Testis (tissue), 3 donors: ENCODE data around the gene SP140. TPM values are rescaled to one million over a fixed set of nuclear protein-coding genes. Genes with fewer than 3 reads are reported as not detected.
"Not testable (repeated sequence)": the region's sequence is repeated elsewhere in the genome, so short reads cannot be mapped to it uniquely, and the experiment has no call there.

Source experiments
- DNase-seq: peaks from one replicate; pipeline ENCODE4 v3.0.0-alpha.2; 2019
- H3K27ac ChIP-seq, 2 donors: fragments of 200-600 bp; sonication (generic); one replicate each; pipeline ENCODE4 v1.5.1; 2019
- H3K27me3 ChIP-seq: fragments of 200-600 bp; sonication (generic); one replicate; pipeline ENCODE4 v1.5.1; 2019
- H3K36me3 ChIP-seq: fragments of 200-600 bp; sonication (generic); one replicate; pipeline ENCODE4 v1.5.1; 2017; ENCODE audit warnings: low read depth; ENCODE audit errors: missing control alignments
- H3K4me1 ChIP-seq: fragments of 200-600 bp; sonication (generic); one replicate; pipeline ENCODE4 v1.5.1; 2019
- H3K4me3 ChIP-seq, 2 donors: fragments of 200-600 bp; sonication (generic); one replicate each; pipeline ENCODE4 v1.5.1; 2017 to 2019
- H3K9me3 ChIP-seq: fragments of 200-600 bp; sonication (generic); one replicate; pipeline ENCODE4 v1.5.1; 2017
- POLR2A ChIP-seq: fragments of 450-650 bp; IDR thresholded peaks from one replicate; pipeline ENCODE4 v1.6.1; 2017; ENCODE audit warnings: antibody characterized with exemption, mild to moderate bottlenecking, moderate library complexity
- WGBS, 2 donors: methylation state at CpG; one replicate each; pipeline ENCODE4 v1.1.5; 2018; 5-methylcytosine and 5-hydroxymethylcytosine counted together
- intact Hi-C: fragments of 100-400 bp; cut with DNase I; formaldehyde crosslinking; loops from one replicate; pipeline ENCODE4 v1.15.1; 2023; ENCODE audit warnings: low total_unique reads
- polyA plus RNA-seq: library from polyadenylated mRNA; stranded (reverse); fragments of 350-450 nt; fragmentation: Illumina TruSeq; extraction: RNeasy Lipid Tissue Mini Kit (QIAGEN cat#74804); gene quantifications from one replicate; pipeline ENCODE4 v1.2.3, GENCODE V29; 2014; ENCODE audit warnings: low read depth, low replicate concordance; ENCODE audit not compliant: insufficient read depth
- total RNA-seq, 2 donors: library from RNA; depleted of rRNA; stranded (reverse); fragments of >200 nt; gene quantifications; one replicate each; pipeline ENCODE4 v1.2.3, GENCODE V29; 2016
- TF ChIP-seq, protein P1 (sequence below), 3 experiments: fragments of 450-650 bp in 2 of 3; fragments of 200-600 bp in 1 of 3; sonication (generic) in 1 of 3; IDR thresholded peaks; one replicate each; pipeline ENCODE4 v1.5.1; 2016 to 2019; ENCODE audit warnings: antibody characterized with exemption in 3 of 3, mild to moderate bottlenecking in 2 of 3, moderate library complexity in 1 of 3

SP140 gene
- total and polyA plus RNA-seq, 3 donors from 2014 or later: 2.0 to 7.2 (median 4.8) TPM

DNA sequence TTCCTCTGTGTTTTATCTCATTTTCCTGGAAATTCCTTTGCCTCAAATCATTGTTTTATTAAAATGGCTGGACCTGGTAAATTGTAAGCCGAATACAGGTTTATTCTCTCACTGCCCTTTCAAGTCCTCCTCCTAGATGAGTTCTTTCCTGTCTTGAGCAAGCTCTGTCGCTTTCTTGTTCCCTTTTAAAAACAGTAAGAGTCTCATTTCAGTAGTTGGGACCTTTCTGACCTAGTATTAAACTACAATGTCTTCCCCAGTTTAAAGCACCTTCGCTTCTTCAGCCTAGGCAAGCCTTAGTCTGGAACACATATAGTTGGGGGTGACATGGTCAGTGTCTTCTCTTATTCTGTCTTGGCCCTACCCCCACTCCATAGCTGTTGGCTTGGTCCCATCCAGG is 60.5 kb downstream of the SP140 start:
- TF ChIP-seq POLR2A: no peak
- TF ChIP-seq, protein P1, sequence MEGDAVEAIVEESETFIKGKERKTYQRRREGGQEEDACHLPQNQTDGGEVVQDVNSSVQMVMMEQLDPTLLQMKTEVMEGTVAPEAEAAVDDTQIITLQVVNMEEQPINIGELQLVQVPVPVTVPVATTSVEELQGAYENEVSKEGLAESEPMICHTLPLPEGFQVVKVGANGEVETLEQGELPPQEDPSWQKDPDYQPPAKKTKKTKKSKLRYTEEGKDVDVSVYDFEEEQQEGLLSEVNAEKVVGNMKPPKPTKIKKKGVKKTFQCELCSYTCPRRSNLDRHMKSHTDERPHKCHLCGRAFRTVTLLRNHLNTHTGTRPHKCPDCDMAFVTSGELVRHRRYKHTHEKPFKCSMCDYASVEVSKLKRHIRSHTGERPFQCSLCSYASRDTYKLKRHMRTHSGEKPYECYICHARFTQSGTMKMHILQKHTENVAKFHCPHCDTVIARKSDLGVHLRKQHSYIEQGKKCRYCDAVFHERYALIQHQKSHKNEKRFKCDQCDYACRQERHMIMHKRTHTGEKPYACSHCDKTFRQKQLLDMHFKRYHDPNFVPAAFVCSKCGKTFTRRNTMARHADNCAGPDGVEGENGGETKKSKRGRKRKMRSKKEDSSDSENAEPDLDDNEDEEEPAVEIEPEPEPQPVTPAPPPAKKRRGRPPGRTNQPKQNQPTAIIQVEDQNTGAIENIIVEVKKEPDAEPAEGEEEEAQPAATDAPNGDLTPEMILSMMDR (IDR thresholded peaks at IDR 0.05): no peak
- Histone ChIP-seq H3K27ac (no peak overlapping the region), H3K4me1 (no peaks in the 10 kb centered on the region), H3K4me3 (no peak overlapping the region), H3K9me3 (no peaks in the 10 kb centered on the region), H3K36me3 (no peaks in the 10 kb centered on the region), H3K27me3 (no peaks in the 10 kb centered on the region)
- WGBS, 2 donors: 82 to 90% methylated on average over 3 of the region's 3 CpGs
- intact Hi-C loops: no loop called here
- no peak for DNase-seq

DNA sequence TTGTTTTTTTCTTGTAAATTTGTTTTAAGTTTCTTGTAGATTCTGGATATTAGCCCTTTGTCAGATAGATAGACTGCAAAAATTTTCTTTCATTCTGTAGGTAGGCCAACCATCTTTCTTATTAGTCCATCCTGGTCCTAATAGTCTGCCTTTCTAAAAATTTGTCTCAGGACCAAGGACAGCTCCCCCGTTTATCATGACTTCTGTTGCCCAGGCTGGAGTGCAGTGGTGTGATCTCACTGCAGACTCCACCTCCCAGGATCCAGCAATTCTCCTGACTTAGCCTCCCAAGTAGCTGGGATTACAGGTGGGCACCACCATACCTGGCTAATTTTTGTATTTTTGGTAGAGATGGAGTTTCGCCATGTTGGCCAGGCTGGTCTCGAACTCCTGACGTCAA is 63.8 kb downstream of the SP140 start:
- H3K27me3 ChIP-seq, intact Hi-C loops, H3K4me1 ChIP-seq, H3K27ac ChIP-seq, H3K9me3 ChIP-seq, H3K4me3 ChIP-seq, H3K36me3 ChIP-seq, DNase-seq: not testable (repeated sequence)
- WGBS, 2 donors: 89 to 91% methylated on average over 4 of the region's 4 CpGs

DNA sequence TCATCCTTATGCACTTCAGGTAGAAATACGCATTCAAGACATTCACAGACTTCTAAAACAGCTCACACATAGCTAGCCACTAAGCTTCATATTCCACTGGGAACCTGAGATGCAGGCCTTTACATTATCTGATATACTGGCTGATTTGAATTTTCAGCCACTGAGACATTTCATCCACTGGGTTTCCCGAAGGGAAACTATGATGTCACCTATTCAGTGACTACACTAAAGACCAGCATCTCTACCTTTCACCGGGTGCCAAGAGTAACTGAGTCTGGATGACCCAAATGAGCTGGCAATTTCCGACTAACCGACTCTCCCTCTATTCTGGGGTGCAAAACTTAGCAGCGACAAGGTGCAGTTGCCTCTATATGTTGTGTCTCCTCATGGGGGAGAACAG is 69.7 kb downstream of the SP140 start:
- H3K27me3 ChIP-seq: no peaks in the 10 kb centered on the region
- DNase-seq: no peak
- H3K4me3 ChIP-seq: no peak overlapping the region
- no peaks in the 10 kb centered on the region for H3K36me3 ChIP-seq
- intact Hi-C loops: no loop called here
- no peaks in the 10 kb centered on the region for H3K4me1 ChIP-seq
- WGBS, 2 donors: 90 to 93% methylated on average over 6 of the region's 6 CpGs
- TF ChIP-seq, protein P1 (IDR thresholded peaks at IDR 0.05): no peak
- TF ChIP-seq POLR2A: no peak
- H3K27ac ChIP-seq: no peak overlapping the region
- H3K9me3 ChIP-seq: no peaks in the 10 kb centered on the region

DNA sequence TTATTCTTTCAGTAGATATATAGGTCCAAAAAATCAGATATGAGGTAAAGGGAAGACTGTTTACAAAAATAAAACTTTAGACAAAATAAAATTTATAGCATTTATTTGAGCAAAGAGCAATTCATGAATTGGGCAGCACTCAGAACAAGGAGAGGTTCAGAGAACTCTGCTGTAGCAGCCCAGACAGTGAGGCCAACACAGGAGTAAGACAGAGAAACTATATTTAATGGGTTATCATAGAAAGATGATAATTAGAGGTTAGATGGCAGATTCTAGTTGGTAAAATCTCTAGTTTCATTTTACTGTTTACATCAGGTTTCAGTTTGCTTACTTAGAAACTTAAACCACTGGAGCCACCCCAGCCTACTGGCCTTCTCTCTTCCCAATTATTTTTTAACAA is 71.4 kb downstream of the SP140 start:
- no peaks in the 10 kb centered on the region for H3K36me3 ChIP-seq
- H3K4me1 ChIP-seq: no peaks in the 10 kb centered on the region
- intact Hi-C loops: no loop called here
- TF ChIP-seq, protein P1 (IDR thresholded peaks at IDR 0.05): no peak
- TF ChIP-seq POLR2A: no peak
- no peak overlapping the region for H3K4me3 ChIP-seq
- no peak for DNase-seq
- H3K27me3 ChIP-seq: no peaks in the 10 kb centered on the region
- H3K9me3 ChIP-seq: no peaks in the 10 kb centered on the region
- H3K27ac ChIP-seq: no peak overlapping the region

DNA sequence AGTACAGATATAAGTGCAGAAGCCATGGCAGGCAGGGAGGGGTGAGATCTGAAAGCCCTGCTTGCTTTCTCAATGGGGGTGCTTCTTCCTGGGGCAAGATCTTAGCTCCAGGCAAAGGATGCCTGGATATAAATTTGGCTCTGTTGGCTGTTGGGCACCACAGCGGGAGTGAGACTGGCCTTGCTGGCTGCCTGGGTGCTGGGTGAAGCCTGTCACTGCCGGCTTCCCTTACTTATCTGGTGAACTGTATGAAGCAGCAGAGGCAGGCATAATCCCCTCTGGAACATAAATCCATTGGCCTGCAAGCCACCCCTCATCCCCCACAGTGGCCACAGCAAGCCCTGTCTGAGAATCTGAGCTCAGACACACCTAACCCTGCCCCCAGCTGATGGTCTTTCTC is 74.1 kb downstream of the SP140 start:
- intact Hi-C loops: no loop called here
- Histone ChIP-seq H3K9me3 (no peaks in the 10 kb centered on the region), H3K4me1 (no peaks in the 10 kb centered on the region), H3K36me3 (no peaks in the 10 kb centered on the region), H3K27ac (no peak overlapping the region), H3K4me3 (no peak overlapping the region), H3K27me3 (no peaks in the 10 kb centered on the region)
- TF ChIP-seq POLR2A: no peak
- TF ChIP-seq, protein P1 (IDR thresholded peaks at IDR 0.05): no peak
- WGBS, 2 donors: 81 to 89% methylated on average over 2 of the region's 2 CpGs
- DNase-seq: no peak
